Left hindlimb (tissue), 1 donor: Measurements from ENCODE around the gene IL21.
"Not testable (repeated sequence)": the region's sequence is repeated elsewhere in the genome, so short reads cannot be mapped to it uniquely, and the experiment has no call there.

Source experiments
- DNase-seq: peaks from one replicate; pipeline ENCODE4 v3.0.0-alpha.2; 2018

IL21 gene

DNA sequence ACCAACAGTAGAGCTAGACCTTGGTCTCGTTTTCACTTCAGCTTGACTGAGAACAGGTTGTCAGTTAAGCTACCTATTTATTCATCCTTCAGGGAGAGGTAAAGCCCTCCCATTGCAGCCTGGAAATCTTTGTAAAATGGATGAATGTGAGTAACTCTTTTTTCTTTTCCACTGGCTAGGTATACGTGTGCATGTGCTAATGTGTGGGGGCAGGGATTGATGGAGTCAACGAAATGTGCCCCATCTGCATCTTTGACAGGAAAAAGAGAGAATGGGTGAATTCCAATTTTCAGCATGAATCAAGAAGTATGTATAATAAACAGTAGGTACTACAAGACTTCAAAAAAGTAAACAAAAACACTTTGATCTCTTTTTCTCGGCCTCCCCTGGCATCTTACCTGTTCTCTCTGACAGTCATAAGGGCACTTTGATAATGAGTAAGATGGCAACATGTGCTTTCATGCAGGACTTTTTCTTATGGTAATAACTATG lies at the start of gene IL21:
Gene IL21, minus strand, starts transcription at position 51 of the 492 bp plus-strand sequence. CDS start 55 bp downstream, outside the sequence.
- no peak for DNase-seq

DNA sequence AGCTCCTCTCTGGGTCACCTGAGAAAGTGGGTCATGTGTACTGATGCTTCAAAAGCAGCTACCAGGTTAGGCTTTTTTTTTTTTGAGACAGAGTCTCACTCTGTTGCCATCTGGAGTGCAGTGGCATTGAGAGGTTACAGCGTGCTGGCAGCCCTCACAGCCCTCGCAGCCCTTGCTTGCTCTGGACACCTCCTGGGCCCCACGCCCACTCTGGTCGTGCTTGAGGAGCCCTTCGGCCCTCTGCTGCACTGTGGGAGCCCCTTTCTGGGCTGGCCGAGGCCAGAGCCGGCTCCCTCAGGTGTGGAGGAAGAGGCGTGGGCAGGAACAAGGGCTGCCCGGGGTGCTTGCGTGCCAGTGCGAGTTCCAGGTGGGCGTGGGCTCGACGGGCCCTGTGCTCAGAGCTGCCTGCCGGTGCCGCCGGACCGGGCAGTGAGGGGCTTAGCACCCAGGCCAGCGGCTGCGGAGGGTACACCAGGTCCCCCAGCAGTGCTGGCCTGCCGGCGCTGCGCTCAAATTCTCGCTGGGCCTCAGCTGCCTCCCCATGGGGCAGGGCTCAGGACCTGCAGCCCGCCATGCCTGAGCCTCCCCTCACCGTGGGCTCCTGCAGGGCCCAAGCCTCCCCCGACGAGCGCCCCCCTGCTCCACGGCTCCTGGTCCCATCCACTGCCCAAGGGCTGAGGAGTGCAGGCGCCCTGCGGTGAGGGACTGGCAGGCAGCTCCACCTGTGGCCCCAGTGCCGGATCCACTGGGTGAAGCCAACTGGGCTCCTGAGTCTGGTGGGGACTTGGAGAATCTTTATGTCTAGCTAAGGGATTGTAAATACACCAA lies 49.3 kb upstream of the IL21 start:
- DNase-seq, result no peak

DNA sequence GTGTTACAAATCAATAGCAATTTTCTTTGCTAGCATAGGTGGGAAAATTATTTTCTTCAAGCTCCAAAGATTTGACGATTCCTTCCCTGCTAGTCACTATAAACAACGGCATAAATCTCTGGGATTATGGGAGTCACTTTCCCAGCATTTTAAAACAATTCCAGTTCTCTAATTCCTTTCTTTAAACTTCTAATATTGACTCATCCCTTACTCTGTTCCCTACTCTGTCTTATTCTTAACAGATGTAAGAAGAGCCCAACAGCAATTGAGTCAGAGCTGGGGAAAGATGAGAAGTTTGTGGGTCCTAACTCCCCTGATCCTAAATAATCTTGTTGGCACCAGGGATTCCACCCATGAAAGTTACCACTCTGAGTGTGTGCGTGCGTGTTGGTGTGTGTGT lies 47.4 kb upstream of the IL21 start:
- DNase-seq, result no peak

DNA sequence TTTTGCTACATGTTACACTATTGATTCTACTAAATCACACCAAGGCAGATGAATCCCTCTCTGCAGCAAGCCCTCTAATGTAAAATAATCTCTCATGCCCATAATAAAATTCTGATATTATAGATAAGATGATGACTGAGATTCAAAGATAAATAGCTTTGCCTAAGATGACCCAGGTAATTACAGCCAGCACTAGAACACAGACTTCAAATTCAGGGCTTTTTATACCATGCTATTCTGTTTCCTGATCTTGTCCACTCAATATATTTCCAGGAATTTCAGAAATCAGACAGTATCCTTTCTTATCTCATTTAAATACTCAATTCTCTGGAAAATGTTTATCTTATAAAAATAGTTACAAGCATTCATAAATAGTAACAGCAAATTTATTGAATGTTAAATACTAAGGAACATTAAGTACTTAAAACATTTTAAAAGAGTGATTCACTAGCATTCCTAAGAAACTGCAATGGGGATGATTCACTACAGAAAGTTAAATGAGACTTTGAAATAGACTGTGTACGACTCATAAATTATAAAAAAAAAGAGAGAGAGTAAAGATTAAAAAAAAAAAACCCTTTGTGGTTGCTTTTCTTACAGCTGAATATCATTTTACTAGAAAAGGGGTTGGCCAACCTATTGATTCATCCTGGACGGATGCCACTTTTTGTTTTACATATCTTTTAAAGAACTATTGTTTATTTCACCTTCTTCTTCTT lies 45.8 kb upstream of the IL21 start:
- no peak for DNase-seq

DNA sequence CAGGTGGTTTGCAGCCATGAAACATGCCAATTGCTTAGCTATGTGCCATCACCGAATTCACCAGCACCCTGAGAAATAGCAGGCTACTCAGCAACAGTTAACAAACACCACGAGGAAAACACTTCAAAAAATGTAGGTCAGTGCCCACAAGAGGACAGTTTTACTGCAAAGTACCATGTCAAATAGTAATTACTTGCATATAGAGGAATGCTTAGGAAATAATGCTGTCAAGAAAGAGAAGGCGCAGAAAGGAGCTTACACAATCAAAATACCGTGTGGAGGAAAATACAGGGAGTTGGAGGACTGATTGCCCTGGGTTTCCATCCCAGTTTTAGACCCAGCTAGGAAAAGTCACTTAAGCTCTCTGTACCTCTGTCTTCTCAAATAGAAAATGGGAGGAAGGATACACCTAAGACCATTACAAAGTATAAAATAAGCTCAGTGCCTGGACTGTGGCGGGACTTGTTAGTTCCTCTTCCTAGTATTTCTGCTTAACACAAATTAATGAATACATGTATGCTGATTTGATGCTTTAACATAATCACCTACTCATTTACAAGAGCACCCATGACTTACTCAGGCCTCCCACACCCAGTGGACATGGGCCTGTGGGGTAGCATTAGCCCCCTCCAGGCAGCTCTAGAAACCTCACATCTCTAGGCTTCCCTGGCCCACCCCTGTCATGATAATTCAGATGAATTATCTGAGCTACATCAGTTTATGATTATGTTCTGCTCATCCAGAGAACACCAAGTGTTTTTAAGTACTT lies 44.5 kb upstream of the IL21 start:
- DNase-seq, result no peak

DNA sequence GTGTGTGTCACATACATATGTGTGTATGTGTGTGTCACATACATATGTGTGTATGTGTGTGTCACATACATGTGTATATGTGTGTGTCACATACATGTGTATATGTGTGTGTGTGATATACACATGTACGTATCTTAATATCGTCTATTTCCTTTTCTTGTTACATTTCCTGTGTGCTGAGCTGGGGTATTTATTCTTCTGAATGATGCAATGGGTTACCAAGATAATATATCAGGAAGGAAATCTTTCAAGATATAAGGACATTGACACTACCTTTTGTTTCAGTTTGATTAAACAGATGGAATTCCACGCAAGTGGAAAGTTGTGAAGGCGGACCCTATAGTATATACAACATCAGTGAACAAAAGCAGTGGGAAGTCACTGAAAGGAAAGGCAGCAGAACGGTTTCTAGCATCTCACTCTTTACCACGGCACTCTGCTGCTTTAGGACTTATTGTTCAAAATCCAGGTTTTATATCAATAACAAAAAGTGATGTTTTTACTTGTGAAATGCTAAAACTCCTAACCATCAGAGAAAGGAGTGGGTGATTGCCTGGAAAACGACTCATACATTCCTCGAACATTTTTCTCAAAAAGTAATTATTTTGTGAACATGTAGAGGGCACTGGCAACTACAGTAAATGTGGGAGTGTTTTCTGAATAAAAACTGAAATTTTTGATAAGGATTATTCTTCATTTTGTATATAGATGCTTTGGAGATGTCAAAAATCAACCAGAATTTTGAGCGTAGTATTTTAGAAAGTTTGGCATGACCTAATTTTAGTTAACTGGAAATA lies 43.1 kb upstream of the IL21 start:
- no peak for DNase-seq

DNA sequence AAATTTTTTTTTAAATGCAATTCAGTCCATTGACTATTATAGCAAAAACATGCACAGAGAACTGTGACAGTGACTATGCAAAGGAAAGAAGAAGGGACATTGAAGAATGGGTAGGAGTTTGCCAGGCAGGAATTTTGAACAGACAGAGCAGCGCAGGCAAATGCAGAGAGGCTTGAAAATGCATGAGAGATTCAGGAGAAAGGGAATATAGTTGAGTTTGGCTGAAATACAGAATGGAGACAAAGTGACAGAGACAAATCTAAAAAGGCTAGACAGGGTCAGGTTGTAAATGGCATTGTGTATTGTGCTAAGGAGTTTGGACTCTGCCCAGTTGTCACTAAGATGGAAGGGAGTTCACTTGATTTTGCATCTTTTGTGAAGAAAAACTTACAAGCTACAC lies 42.4 kb upstream of the IL21 start:
- no peak for DNase-seq

DNA sequence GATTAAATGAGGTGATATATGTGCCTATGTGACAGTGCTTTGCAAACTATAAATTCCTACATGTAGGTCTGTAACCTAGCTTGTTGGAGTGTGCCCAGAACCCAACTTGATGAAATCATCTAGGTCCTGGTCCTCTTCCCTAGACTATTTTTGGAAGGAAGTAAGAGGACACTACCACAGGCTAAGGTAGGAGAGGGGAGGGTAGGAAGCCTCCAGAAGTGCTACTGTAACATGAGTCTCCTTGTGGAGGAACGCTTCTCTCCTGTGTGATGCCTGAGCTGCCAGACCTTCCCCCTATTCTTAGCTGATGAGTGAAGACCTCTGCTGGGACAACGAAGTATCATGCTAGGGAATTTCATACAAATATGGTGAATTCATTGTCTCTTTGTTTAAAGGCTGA lies 41.8 kb upstream of the IL21 start:
- DNase-seq, result no peak

DNA sequence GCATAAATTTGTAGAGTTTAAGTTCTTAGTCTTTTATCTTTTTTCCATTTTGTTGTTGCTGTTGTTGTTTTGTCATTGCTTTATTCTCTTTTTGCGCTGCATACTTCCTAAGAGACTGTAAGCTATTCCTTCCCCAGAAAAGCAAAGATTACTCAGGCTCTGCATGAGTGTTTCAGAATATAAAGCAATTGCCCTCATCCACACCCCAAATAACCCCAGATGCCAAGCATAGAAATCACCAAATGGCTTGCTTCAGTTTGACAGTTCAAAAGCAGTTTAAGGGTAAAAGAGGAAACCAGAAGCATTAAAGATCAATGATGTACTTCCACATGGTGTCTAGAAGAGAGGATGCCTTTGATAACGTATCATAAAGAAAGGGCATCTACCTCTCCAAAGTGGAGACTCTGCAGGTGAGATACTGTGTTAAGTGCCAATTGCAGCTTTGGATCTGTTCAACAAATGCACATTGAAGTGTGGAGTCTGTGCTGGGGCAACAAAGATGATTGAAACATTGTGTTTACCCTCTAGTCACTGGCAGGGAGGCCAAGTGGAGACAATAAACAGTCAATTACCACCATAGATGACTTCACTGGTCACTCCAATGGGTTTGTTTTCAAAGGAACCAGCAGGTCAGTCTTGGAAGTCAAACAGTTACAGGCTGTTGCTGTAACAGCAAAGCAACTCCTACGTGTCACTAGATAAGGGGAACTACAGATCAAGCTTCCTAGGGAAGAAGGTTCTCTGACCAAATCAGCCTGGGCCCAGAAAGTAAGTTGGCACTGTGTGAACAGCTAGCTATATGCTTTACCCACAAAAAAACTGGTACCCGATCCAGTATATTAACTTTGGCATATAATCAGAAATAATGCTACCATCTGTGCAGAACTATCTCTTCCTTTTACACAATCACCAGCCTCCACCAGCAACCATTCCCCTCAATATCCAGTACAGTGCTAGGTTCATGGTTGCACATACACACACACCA lies 40.6 kb upstream of the IL21 start:
- DNase-seq, result no peak

DNA sequence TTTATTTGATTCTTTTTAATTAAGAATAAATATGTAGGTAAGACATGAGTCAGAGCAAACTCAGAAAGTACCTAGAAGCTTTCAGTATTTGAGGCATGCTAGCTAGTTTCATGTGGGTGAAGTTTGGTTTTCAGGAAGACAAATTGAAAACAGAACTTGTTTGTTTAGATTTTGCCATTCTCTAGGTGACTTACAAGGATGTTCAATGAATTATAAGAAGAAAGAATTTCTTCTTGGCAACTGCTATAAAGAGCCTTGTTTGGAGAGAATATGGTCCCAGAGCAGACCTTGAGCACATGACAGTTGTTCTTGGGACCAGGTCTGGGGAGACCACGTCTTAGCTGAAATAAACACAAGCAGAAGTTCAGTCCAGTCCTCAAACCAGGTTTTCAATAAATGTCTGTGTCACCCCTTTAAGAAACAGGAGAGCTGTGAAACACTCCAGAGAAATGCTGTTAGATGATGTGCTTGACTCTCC lies 38.0 kb upstream of the IL21 start:
- DNase-seq, result no peak

DNA sequence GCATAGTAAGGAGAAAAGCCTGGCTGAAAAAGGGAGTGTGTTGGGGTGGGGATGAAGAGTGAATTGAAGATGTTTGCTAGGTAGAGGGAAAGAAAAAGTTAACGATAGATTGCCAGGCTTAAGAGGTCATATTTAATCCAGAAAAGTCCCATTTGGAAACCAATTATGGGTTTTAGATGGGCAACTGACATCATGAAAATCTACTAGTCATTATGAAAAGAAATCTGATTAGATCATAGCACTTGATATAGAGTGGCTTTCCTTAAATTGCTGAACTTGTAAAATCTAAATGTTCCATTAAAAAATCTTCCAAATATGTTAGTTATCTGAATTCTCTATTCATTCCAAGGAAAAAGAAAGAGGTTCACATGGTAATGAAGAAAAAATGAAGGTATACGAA lies 37.5 kb upstream of the IL21 start:
- DNase-seq, result no peak

DNA sequence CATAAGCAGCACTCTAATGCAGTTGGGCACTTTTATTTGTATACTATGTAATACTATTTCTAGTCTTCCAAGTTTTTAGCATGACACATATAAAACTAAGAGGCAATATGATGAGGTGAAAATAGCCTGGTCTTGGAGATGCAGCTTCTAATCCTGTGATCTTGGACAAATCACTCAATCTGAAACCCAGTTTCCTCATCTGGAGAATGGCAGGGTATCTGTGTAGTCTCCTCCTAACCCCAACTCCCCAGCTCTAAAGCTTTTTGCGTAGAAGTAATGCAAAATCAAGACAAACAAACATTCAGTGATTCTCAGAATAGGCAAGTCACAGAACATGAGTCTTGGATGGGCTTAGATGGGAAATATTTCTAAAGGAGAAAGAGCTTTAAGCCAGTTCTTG lies 36.7 kb upstream of the IL21 start:
- no peak for DNase-seq

DNA sequence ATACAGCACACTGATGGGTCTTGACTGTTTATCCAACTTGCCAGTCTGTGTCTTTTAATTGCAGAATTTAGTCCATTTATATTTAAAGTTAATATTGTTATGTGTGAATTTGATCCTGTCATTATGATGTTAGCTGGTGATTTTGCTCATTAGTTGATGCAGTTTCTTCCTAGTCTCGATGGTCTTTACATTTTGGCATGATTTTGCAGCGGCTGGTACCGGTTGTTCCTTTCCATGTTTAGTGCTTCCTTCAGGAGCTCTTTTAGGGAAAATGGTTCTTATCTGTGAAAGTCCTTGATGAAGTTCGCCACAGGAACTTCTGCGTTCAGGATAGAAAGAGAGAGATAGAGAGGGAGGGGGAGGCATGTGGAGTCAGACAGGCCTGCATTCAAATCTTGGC lies 35.7 kb upstream of the IL21 start:
- DNase-seq, result not testable (repeated sequence)

DNA sequence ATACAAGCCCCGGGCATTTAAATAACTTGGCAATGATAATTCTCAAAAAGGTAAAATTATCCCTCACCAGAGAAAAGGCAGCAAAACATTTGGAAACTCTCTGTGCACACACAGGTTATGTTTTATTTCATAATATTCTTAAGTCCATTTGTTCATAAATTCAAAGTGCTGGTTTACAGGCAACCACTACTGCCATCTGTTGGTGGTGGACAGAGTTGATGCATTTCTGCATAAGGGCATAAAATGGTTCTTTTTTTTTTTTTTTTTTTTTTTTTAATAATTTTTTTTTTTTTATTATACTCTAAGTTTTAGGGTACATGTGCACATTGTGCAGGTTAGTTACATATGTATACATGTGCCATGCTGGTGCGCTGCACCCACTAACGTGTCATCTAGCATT lies 31.5 kb upstream of the IL21 start:
- DNase-seq, result no peak

DNA sequence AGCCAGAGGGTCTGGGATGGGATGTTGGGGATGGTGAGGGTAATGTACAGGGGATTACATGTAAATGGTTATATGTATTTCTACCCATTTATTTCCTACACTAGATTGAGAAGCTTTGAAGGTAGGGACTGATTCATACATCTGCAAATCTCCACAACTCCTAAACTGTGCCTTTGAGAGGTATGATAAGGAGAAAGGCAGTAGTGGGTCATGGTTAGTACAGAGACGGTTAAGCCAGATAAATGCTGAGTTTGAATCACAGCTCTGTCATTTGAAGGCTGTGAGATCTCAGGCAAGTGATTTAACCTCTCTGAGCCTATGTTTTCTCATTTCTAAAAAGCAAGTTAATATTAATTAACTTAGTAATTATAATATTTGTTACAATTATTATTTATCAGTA lies 29.3 kb upstream of the IL21 start:
- no peak for DNase-seq

DNA sequence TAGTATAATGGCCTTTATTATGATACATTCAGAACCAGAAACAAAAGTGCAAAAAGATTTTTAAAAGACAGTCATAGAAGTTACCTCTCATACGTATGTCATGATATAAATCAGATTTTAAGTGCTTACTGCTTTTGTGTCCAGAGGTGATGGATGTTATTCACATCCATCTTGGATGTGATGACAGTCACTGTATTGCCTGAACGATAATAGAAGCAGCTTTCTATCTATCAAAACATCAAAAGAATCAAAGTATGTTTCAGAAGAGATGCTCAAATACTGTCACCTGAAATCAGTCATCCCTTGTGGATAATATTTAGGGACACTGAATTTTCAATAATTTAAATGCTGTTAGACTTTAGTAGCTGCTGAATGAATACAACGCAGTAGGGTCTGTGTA lies 26.8 kb upstream of the IL21 start:
- DNase-seq, result no peak

DNA sequence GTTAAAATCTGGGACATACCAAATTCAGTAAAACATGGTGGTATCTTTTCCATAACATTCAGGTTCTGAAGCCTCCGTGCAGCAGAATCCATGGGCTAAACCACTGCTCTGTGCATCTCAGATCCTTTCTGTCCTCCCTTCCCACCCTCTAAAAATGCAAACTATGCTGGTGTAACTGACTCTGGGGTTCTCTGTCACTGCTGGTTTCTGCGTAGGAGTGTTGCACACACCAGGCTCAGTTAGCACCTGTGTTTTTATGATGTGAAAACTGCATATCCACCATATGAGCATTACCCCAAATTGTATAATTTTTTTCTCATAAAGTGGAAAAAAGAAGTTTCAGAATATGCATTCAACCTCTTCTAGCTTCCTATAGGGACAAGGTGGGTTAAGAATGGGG lies 22.4 kb upstream of the IL21 start:
- no peak for DNase-seq

DNA sequence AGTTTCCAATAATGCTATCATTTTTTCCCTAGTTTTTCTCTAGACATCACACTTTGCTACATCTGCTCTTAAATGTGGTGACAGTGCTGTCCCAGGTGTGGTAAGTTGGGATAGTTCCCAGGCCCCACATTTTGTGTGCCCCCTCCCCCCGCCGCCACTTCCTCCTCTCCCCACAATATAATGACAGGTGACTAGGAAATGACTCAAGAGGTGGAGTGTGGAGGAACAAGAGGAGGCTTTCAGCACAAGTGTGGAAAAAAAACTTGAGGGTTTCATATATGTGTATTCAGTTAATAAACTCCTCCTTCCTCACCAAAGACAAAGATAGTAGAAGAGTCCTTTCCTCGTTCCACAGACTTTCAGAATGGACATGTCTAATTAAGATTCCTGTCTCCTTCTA lies 18.3 kb upstream of the IL21 start:
- no peak for DNase-seq

DNA sequence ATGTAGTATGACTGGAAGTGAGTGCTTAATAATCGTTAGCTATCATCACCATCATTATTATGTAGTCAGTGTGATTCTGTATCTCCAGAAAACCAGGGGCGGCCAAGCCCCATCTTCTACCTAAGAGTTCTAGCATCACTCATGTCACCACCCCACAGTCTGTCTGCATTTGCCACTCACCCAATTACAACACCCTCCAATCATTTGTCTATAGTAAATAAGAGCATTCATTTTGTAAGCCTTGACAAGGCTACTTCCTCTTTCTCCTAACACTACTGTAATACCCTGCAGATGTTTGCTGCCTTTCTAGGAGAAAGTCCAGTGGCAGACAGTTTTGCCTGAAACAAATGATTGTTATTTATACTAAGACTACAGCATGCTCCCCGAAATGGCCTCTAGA lies 15.8 kb upstream of the IL21 start:
- DNase-seq, result no peak

DNA sequence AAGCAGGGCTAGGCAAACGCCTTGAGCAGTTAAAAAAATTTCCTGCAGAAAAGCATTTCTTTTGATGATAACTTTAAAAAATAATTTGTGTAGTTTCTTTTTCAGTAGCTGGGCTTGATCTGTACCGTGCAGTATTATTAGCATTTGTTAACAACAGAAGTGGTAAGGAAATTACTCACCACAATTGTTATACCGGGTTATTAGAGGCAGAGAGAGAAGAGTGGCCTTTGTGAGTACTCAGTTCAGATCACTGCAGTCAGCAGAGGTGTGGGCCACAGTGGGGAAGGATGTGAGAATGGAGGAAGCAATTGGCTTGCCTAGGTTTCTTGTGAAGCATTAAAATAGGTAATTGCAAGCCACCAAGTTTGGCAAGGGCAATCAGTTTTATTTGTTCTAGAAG lies 14.3 kb upstream of the IL21 start:
- DNase-seq, result no peak

DNA sequence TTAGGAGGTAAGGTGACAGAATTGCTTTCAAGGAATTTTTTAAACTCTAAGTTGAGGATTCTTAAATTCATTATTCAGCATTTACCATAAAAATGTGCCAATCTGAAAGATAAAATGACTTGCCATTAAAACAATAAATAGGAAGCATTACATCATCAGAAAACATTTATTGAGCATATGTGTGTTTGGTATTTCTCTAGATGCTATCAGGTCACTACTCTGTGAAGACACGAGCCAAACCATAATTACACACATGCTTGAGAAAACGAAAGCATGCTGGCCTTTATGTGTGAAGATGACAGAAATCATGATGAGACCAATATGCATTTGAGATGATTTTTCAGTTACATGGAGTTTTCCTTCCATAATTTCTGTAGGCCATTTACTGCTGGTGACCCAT lies 12.3 kb upstream of the IL21 start:
- no peak for DNase-seq
